Activated CD4-positive, alpha-beta T cell treated with anti-CD3 and anti-CD28 coated beads, Interleukin-2, amount 50 U/mL, for 16 hours (primary cell): ENCODE data around the gene CLSTN3.

Experiments
- DNase-seq: peaks from one replicate; pipeline ENCODE4 v3.0.0-alpha.2; 2020

CLSTN3 gene

DNA sequence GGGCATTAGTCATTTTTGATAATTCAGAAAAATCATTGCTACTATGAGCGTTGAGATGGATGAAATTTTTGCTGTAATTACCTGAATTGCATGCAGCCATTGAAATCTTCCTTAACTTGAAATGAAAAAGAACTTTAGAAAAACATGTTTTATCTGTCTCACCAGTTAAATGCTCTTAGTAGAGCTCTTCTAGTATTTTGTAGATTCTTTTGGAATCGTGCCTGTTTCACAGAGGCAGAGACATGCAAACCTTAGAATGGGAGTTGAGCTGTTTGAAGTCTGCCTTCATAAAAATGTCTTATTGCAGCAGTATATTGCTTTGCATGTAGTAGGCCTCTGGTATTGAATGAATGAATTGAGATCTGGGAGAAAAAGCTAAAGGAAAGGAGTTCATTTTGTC, 63.5 kb downstream of the CLSTN3 start:
- no peak for DNase-seq

DNA sequence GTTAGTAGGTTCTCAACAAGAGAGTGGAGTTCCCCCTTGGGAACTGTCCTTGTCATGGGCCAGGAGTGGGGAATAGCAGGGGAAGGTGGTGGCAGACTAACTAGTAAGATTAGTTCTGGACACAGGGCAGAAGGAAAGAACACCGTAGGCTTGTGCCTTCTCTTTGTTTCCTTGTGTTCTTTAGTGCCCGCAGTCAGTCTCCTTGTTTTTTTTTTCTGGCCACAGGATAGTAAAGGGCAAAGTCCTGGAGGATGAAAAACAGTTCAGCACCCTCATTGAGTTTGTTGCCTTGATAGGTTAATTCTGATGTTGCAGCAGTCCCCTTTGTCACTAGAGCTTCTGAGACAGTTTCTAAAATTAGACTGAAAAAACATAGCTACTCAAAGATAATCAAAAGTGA, 67.7 kb downstream of the CLSTN3 start:
- no peak for DNase-seq

DNA sequence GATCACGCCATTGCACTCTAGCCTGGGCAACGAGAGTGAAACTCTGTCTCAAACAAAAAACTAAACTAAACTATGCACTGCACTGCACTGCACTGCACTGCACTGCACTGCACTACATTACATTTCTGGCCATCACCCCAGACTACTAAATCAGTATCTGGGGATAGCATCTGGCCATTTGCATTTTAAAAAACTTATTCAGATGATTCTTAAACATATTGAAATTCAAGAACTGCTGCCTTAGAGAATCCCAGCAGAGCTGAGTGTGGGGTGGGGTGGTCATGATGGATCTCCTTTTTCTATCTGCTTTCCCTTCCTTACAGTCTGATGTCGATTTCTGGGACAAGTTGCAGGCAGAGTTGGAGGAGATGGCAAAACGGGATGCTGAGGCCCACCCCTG, 72.9 kb downstream of the CLSTN3 start:
- no peak for DNase-seq

DNA sequence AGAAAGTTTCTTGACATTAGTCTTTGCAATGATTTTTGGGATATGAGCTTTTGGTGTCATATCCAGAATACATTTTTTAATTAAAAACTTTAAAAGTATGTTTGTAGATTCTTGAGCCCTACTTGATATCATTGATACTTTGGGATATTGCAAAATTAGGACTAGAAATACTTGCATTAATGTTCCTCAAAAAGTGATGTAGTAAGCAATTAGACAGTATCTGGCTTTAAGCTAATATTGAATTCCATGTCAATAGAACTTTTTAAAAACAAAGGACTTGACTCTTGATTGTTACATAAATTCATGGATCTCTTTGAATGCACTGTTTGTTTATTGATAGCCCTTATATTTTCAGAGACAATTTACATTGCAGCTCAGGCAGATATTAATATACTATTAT, 74.9 kb downstream of the CLSTN3 start:
- no peak for DNase-seq

DNA sequence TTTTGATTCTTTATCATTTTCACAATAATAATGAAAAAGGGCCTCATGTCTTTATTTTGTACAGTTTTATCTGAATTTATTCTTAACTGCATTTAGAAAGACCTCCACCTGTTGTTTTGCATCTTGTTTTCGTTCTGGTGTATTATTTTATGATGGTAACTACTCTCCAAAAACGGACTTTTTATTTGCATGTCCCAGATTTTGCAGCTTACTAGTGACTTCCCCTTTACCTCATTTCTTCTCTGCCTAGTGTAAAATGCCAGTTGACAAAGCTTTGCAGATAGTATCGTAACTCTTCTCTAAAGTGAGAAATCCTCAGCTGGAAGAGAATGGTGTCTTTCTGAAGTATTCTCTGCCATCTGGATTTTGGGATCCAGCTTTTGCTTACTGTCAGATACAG, 76.5 kb downstream of the CLSTN3 start:
- no peak for DNase-seq

DNA sequence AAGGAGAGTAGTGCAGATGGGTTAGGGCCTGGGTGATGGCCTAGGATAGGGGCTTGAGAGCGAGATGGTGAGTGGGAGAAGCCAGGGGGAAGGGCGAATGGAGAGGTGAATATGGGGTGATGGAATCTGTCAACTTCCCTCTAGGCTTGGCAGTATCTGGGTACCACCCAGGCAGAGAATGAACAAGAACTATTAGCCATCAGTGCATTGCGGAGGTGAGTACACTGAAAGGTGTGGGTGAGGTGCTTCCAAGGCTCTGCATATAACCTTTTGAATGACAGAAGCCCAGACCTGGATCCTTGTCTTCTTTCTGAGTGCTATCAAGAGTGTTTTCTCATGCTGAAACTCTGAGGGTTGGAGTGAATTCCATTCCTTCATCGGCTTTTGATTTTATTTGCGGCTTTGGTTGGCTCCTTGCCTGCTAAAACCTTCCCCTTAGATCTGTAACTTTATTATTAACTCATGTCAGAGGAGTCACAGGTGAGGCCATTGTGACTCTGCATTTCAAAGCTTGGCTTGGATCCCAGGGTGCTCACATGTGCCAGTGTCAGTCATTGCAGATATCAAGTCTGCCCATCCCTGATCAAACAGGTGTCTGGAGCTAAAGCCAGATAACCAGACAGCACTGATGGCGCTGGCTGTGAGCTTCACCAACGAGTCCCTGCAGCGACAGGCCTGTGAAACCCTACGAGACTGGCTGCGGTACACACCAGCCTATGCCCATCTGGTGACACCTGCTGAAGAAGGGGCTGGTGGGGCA, 77.9 kb downstream of the CLSTN3 start:
- no peak for DNase-seq
